ENCODE measurements around the gene NKX6-1. TPM values are rescaled to one million over a fixed set of nuclear protein-coding genes. Genes with fewer than 3 reads are reported as not detected.

The NKX6-1 gene
- total RNA-seq: 1.1 TPM

- peak; percentile 89 for ATAC-seq
Observed at GRCh38 chr4:84498935-84499623, at the start of gene NKX6-1. TSS of gene NKX6-1 (minus strand) at chr4:84499292. CDS start at chr4:84498228, 1,064 bp downstream.

- ATAC-seq: no peak
Observed at GRCh38 chr4:84547211-84547610, 48.1 kb upstream of the NKX6-1 start.

- no peak for ATAC-seq
Observed at GRCh38 chr4:84545093-84545492, 46.0 kb upstream of the NKX6-1 start.

- no peak for ATAC-seq
Observed at GRCh38 chr4:84535901-84536300, 36.8 kb upstream of the NKX6-1 start.

- ATAC-seq: peak; percentile 31
Observed at GRCh38 chr4:84531689-84532088, 32.6 kb upstream of the NKX6-1 start.

GRCh38 chr4:84530871-84531270, 31.8 kb upstream of the NKX6-1 start:
- ATAC-seq: no peak

- ATAC-seq: no peak
Observed at GRCh38 chr4:84530454-84530853, 31.4 kb upstream of the NKX6-1 start.

GRCh38 chr4:84529169-84529751, 30.2 kb upstream of the NKX6-1 start:
- ATAC-seq: no peak

- no peak for ATAC-seq
Observed at GRCh38 chr4:84527391-84527790, 28.3 kb upstream of the NKX6-1 start.

GRCh38 chr4:84515075-84515474, 16.0 kb upstream of the NKX6-1 start:
- ATAC-seq: no peak

GRCh38 chr4:84512277-84512676, 13.2 kb upstream of the NKX6-1 start:
- ATAC-seq: no peak

GRCh38 chr4:84511703-84512102, 12.6 kb upstream of the NKX6-1 start:
- ATAC-seq: no peak

GRCh38 chr4:84507941-84508340, 8.8 kb upstream of the NKX6-1 start:
- no peak for ATAC-seq

- no peak for ATAC-seq
Observed at GRCh38 chr4:84504821-84505220, 5.7 kb upstream of the NKX6-1 start.

- ATAC-seq: peak; percentile 68
Observed at GRCh38 chr4:84503495-84504437, 4.7 kb upstream of the NKX6-1 start.

GRCh38 chr4:84502955-84503373, 3.9 kb upstream of the NKX6-1 start:
- no peak for ATAC-seq

- ATAC-seq: no peak
Observed at GRCh38 chr4:84502333-84502954, 3.4 kb upstream of the NKX6-1 start.

- no peak for ATAC-seq
Observed at GRCh38 chr4:84501721-84502267, 2.7 kb upstream of the NKX6-1 start.

- ATAC-seq: no peak
Observed at GRCh38 chr4:84501202-84501503, 2.1 kb upstream of the NKX6-1 start.

GRCh38 chr4:84500386-84501201, 1.5 kb upstream of the NKX6-1 start:
- no peak for ATAC-seq

GRCh38 chr4:84499624-84499982, 511 bp upstream of the NKX6-1 start:
- no peak for ATAC-seq

Measured in esophagus mucosa (tissue), 1 donor.